Adrenal gland (tissue), 5 donors: ENCODE data around the gene CDNF.

Source experiments
- CTCF ChIP-seq, 6 experiments: fragments of 450-650 bp in 4 of 6; fragments of 200-600 bp in 2 of 6; sonication (generic) in 1 of 6; IDR thresholded peaks; 1 replicate in 5 of 6; 2 replicates in 1 of 6; pipeline versions ENCODE4 v1.5.1 to v1.8.0; 2016 to 2021; ENCODE audit warnings: antibody characterized with exemption in 6 of 6, mild to moderate bottlenecking in 2 of 6, moderate library complexity in 1 of 6
- POLR2A ChIP-seq, 2 donors: fragments of 450-650 bp; IDR thresholded peaks; one replicate each; pipeline ENCODE4 v1.6.1; 2017; ENCODE audit warnings: antibody characterized with exemption in 2 of 2, mild to moderate bottlenecking in 2 of 2, moderate library complexity in 1 of 2
- donor health status: DM: no; HTN: no; CAD: no.

GRCh38 chr10:14859775-14860174 is 21.9 kb upstream of the CDNF start:
- TF ChIP-seq CTCF (IDR thresholded peaks at IDR 0.05) (no peak), POLR2A (IDR thresholded peaks at IDR 0.05) (no peak)
